Measurements from ENCODE around the gene RUNX2.

RUNX2 gene

DNA sequence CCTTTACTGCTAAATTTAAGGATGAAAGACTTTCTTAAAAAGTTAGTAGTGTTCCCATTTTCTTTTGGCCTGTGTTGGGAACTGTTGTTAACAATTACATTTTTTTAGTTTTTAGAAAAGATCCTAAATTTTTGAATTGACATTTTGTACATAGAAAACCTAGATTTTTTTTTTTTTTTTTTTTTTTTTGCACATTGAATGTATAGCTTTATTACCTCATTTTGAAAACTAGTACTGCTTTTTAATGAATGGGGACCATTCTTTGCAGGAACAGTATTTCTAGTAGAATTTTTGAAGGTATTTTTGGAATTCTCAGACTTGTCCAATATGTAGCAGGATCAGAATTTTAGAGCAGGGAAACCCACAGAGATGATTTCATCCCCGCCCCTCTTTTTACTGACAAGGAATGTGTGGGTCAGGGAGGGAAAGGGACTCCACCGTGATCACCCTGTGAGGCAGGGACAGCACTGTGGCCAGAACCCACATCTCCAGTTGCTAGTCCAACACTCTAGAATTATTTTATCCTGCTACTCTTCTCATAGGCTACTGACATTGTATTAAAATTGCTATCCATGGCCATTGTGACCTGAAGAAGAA, 204.0 kb downstream of the RUNX2 start:
- DNase-seq (ENCODE audit: low read depth) = peak; percentile 35
- H3K4me3 ChIP-seq (ENCODE audit: low read length) = no peak overlapping the region
- TF ChIP-seq, protein P1, sequence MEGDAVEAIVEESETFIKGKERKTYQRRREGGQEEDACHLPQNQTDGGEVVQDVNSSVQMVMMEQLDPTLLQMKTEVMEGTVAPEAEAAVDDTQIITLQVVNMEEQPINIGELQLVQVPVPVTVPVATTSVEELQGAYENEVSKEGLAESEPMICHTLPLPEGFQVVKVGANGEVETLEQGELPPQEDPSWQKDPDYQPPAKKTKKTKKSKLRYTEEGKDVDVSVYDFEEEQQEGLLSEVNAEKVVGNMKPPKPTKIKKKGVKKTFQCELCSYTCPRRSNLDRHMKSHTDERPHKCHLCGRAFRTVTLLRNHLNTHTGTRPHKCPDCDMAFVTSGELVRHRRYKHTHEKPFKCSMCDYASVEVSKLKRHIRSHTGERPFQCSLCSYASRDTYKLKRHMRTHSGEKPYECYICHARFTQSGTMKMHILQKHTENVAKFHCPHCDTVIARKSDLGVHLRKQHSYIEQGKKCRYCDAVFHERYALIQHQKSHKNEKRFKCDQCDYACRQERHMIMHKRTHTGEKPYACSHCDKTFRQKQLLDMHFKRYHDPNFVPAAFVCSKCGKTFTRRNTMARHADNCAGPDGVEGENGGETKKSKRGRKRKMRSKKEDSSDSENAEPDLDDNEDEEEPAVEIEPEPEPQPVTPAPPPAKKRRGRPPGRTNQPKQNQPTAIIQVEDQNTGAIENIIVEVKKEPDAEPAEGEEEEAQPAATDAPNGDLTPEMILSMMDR (conservative IDR thresholded peaks at IDR 0.05; ENCODE audit: low read length) = no peak

DNA sequence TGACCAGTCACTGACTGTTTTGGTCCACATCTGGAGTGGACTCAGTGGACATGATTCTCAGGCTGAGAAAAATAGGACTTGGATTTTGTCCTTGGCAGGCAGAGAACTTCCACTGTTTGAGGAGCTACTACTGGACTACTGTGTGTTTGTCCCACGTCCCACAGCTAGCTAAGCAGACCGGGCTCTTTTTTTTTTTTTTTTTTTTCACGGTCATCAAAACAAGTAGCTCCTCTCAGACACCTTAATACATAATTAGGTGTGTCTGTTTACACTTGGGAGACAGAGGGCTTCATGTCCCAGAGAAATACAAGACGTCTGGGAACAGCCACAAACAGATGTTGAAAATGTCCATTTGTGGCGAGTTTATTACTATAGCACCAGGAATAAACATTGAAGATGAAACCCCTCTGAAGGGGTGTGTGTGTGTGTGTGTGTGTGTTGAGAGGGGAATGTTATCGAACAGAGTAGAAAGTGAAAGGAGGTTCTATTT, 204.6 kb downstream of the RUNX2 start:
- peak overlapping the region; percentile 40 for H3K4me3 ChIP-seq (ENCODE audit: low read length)
- TF ChIP-seq, protein P1 (conservative IDR thresholded peaks at IDR 0.05; ENCODE audit: low read length) = no peak

DNA sequence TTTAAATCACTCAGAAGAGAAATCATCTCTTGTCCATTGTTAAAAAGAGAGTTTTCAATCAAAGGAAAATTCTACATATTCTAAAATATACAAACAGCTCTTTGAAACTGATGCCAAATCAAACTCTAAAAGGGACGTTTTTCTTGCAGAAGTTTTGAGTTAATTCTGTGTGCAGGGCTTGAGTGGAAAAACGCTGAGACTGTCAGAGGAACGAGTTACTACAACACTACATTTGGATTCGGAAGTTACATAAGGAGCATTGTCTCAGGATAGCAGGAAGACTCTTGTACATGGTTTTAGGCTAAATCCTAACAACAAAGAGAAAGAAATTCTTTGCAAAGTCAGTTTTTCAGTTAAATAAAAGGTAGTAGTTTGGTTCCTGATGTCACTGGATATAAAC, 205.3 kb downstream of the RUNX2 start:
- DNase-seq (ENCODE audit: low read depth) = peak; percentile 38
- H3K4me3 ChIP-seq (ENCODE audit: low read length) = peak overlapping the region; percentile 40
- TF ChIP-seq, protein P1 (conservative IDR thresholded peaks at IDR 0.05; ENCODE audit: low read length) = no peak

More for the DNA sequence above, 204.6 kb downstream of the RUNX2 start:
- peak; percentile 72 for DNase-seq (ENCODE audit: low read depth)

DNA sequence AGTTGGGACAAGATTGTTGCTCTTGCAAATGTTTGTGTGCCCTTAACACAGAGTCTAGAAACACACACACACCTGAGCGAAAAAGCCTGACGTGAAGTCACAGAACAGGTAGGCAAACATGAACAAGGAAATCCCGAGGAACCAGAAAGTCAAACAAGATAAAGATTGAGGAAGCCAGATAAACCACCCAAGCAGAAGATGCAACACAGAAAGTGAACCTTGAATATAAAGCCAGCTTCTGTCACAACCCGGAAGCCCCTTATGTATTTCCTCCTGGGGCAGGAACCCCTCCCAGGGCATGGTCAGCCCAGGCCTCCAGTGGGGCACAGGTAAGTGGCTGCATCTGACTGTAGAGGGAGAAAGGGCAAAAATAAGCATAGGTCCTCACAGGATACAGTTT, 207.8 kb downstream of the RUNX2 start:
- no peak overlapping the region for H3K4me3 ChIP-seq (ENCODE audit: low read length)
- no peak for DNase-seq (ENCODE audit: low read depth)
- TF ChIP-seq, protein P1 (conservative IDR thresholded peaks at IDR 0.05; ENCODE audit: low read length) = no peak

DNA sequence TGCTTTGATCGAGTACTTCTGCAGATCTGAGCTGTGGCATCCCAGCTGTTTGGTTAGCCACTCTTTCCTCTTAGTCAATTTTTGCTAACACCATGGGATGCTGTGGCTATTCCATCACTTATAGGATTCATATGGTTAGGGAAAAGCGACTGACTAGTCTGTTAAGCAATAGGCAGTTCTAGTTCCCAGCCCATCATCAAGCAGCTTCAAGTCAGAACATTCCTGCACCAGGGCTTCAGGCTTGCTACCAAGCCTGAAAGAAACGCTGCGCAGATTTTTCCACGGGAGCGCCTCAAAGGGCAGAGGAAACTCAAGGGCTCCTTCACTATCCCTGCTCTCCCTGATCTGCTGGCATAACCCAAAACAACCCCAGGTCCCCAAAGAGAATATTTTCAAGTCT, 209.4 kb downstream of the RUNX2 start:
- no peak overlapping the region for H3K4me3 ChIP-seq (ENCODE audit: low read length)
- TF ChIP-seq, protein P1 (conservative IDR thresholded peaks at IDR 0.05; ENCODE audit: low read length) = no peak
- peak; percentile 82 for DNase-seq (ENCODE audit: low read depth)

DNA sequence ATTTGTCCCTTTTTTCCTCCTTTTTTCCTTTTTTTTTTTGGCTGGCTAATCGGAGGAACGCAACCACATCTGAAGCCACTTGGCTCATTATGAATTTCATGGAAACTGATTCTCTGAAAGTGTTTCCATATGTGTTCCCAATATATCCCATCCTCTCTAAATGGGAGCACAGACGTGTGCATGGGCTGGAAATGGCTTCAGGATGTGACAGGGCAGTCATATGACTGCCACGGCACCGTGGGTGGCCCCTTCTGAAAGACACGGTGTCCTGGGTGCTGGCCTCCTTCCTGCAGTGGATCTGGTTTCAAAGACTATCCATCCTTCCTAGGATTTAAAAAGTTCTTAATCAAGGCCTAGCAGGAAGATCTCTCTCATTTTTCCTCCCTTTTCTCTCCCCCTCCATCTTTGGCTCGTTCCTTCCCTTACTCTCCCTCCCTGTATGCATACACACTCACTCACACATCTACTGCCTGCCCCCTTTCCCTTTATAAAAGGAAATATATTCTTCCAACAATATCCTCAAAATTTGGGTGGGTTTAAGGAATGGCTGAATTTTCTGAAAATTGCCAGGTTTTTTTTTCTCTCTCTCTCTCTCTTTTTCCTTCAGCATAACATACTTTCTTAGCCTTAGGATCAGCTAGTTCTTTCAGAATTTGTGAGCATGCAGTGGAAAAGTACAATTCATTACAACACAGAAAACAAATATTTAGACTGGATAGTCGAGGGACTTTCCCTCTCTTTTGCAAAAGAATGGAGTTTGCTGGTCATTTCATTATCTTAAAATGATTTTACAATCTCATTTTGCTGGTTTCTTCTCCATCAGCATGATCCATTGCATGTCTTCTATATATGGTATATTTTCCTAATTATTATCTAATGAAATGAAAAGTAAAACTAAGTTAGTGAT, 210.8 kb downstream of the RUNX2 start:
- TF ChIP-seq, protein P1 (conservative IDR thresholded peaks at IDR 0.05; ENCODE audit: low read length) = no peak
- no peak overlapping the region for H3K4me3 ChIP-seq (ENCODE audit: low read length)
- peak; percentile 66 for DNase-seq (ENCODE audit: low read depth)

All from AG10803 (cell line).